OCI-LY1 (cell line): ENCODE results near the gene RAD51B.

Experiments used
- H2AFZ ChIP-seq: fragments of 200-600 bp; sonication (generic), shearing (Covaris generic); 2 replicates; pipeline ENCODE4 v1.6.0; 2014; ENCODE audit warnings: antibody characterized with exemption, mild to moderate bottlenecking, low read length
- H3F3A ChIP-seq: fragments of 200-600 bp; sonication (generic), shearing (Covaris generic); 2 replicates; pipeline ENCODE4 v1.6.0; 2014; ENCODE audit warnings: mild to moderate bottlenecking, antibody characterized with exemption, low read length, moderate library complexity; ENCODE audit not compliant: insufficient read depth
- H3K27ac ChIP-seq: fragments of 200-600 bp; sonication (generic); 2 replicates; pipeline ENCODE4 v1.5.1; 2014; ENCODE audit warnings: low read length, mixed run types, mild to moderate bottlenecking, low read depth; ENCODE audit not compliant: poor library complexity, severe bottlenecking
- H3K27me3 ChIP-seq: fragments of 200-600 bp; sonication (generic); 2 replicates; pipeline ENCODE4 v1.6.0; 2014; ENCODE audit warnings: antibody characterized with exemption, mild to moderate bottlenecking, low read length, moderate library complexity; ENCODE audit not compliant: insufficient read depth
- H3K36me3 ChIP-seq: fragments of 200-600 bp; sonication (generic); 2 replicates; pipeline ENCODE4 v1.6.1; 2014; ENCODE audit warnings: mild to moderate bottlenecking, antibody characterized with exemption, low read length, moderate library complexity, mixed read lengths; ENCODE audit not compliant: insufficient read depth
- H3K4me1 ChIP-seq: fragments of 200-600 bp; sonication (generic); 2 replicates; pipeline ENCODE4 v1.5.1; 2014; ENCODE audit warnings: mild to moderate bottlenecking, low read length, moderate library complexity; ENCODE audit not compliant: insufficient read depth, severe bottlenecking
- H3K4me2 ChIP-seq: fragments of 200-600 bp; sonication (generic), shearing (Covaris generic); 2 replicates; pipeline ENCODE4 v1.6.1; 2014; ENCODE audit warnings: low read length
- H3K4me3 ChIP-seq: fragments of 200-600 bp; sonication (generic); 2 replicates; pipeline ENCODE4 v1.5.1; 2014; ENCODE audit warnings: low read length, low read depth, mild to moderate bottlenecking, mixed read lengths; ENCODE audit not compliant: poor library complexity, severe bottlenecking
- H3K79me2 ChIP-seq: fragments of 200-600 bp; shearing (Covaris generic); 2 replicates; pipeline ENCODE4 v1.6.1; 2016; ENCODE audit warnings: mixed run types, low read length, mixed read lengths; ENCODE audit not compliant: insufficient read depth
- H3K9ac ChIP-seq: fragments of 200-600 bp; sonication (generic), shearing (Covaris generic); 2 replicates; pipeline ENCODE4 v1.6.1; 2014; ENCODE audit warnings: mild to moderate bottlenecking, low read length, mixed read lengths
- H3K9me2 ChIP-seq: fragments of 200-600 bp; sonication (generic), shearing (Covaris generic); 2 replicates; pipeline ENCODE4 v1.6.1; 2014; ENCODE audit warnings: low read depth, mild to moderate bottlenecking, low read length, mixed read lengths
- H3K9me3 ChIP-seq: fragments of 200-600 bp; shearing (Covaris generic); 2 replicates; pipeline ENCODE4 v1.6.1; 2014; ENCODE audit warnings: low read length, mixed read lengths
- H4K20me1 ChIP-seq: fragments of 200-600 bp; sonication (generic), shearing (Covaris generic); 2 replicates; pipeline ENCODE4 v1.6.0; 2016; ENCODE audit warnings: mild to moderate bottlenecking, low read length; ENCODE audit not compliant: insufficient read depth
- EZH2 ChIP-seq: fragments of 200-600 bp; sonication (generic), shearing (Covaris generic); IDR thresholded peaks from 2 replicates; pipeline ENCODE4 v1.8.0; 2017; ENCODE audit warnings: borderline replicate concordance, mixed run types, mild to moderate bottlenecking, antibody characterized with exemption, low read length, moderate library complexity, mixed read lengths
- TF ChIP-seq, protein P1 (sequence below): fragments of 200-600 bp; sonication (generic), shearing (Covaris generic); IDR thresholded peaks from 2 replicates; pipeline ENCODE4 v1.5.1; 2017; ENCODE audit warnings: mild to moderate bottlenecking, antibody characterized with exemption, low read length, moderate library complexity, mixed read lengths

The RAD51B gene

DNA sequence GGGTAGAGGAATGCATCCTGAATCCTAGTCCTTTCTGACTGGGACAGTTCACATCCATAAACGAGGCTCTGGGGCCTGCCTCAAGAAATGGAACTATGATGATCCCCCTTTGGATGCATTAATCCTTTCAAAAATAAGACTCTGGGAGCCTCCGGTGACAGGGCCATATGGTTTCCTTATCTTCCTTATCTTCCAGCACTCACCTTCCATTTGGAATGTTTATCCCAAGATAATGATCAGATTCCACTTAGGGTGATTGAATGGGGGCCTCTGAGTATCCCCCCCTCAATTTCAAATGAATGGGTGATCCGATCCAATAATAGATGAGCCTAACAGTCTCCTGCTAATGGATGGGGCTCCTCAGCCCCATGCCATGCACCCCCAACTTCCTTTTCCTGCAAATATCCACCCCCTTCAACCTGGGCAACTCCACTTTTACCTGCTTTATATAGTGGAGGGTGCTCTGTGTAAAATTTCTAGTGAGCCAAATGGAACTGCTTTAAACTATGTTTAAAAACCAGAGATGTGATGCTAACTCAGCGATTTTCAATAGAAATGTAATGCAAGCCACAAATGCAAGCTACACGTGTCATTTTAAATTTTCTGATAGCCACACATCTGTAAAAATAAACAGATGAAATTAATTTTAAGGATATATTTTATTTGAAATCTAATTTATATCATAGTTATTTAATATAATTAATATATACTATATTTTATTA is 815.5 kb downstream of the RAD51B start:
- H2AFZ ChIP-seq, result no peak overlapping the region
- H3K9ac ChIP-seq, result no peak overlapping the region
- TF ChIP-seq EZH2, result no peak
- TF ChIP-seq, protein P1, sequence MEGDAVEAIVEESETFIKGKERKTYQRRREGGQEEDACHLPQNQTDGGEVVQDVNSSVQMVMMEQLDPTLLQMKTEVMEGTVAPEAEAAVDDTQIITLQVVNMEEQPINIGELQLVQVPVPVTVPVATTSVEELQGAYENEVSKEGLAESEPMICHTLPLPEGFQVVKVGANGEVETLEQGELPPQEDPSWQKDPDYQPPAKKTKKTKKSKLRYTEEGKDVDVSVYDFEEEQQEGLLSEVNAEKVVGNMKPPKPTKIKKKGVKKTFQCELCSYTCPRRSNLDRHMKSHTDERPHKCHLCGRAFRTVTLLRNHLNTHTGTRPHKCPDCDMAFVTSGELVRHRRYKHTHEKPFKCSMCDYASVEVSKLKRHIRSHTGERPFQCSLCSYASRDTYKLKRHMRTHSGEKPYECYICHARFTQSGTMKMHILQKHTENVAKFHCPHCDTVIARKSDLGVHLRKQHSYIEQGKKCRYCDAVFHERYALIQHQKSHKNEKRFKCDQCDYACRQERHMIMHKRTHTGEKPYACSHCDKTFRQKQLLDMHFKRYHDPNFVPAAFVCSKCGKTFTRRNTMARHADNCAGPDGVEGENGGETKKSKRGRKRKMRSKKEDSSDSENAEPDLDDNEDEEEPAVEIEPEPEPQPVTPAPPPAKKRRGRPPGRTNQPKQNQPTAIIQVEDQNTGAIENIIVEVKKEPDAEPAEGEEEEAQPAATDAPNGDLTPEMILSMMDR, result no peak
- H3K4me2 ChIP-seq, result no peak overlapping the region
- H3K4me1 ChIP-seq, result peaks cover 8% of the 10 kb centered on the region
- H3K79me2 ChIP-seq, result no peaks in the 10 kb centered on the region
- no peaks in the 10 kb centered on the region for H3F3A ChIP-seq
- no peak overlapping the region for H3K27ac ChIP-seq
- H3K4me3 ChIP-seq, result no peak overlapping the region
- no peaks in the 10 kb centered on the region for H4K20me1 ChIP-seq
- no peaks in the 10 kb centered on the region for H3K9me3 ChIP-seq
- H3K36me3 ChIP-seq, result no peaks in the 10 kb centered on the region
- H3K27me3 ChIP-seq, result no peaks in the 10 kb centered on the region
- no peaks in the 10 kb centered on the region for H3K9me2 ChIP-seq

DNA sequence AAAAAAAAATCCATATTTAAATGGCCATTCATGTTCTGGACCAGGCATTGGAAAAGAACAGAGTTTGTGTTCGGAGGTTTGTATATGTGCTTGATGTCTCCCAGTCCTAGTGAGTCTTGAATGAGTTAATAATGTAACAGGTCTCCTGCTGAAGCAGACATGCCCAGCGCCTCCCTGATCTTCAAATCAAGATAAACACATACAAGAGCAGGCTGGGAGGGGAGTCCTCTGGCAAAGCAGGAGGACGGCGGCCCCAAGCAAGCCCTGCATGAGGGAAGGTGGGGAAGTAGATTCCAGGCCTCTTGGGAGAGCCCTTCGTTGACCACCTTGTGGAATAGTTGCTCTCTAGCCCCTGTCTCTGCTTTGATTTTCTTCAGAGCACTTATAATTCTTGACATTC is 817.0 kb downstream of the RAD51B start:
- Histone ChIP-seq H3K9me2 (no peaks in the 10 kb centered on the region), H3K4me1 (peaks cover 8% of the 10 kb centered on the region), H3K9ac (no peak overlapping the region), H4K20me1 (no peaks in the 10 kb centered on the region), H3K27me3 (no peaks in the 10 kb centered on the region), H2AFZ (no peak overlapping the region), H3K4me3 (no peak overlapping the region), H3K79me2 (no peaks in the 10 kb centered on the region), H3K36me3 (no peaks in the 10 kb centered on the region), H3F3A (no peaks in the 10 kb centered on the region), H3K4me2 (no peak overlapping the region), H3K9me3 (no peaks in the 10 kb centered on the region; the same call in 1 of the 2 replicates), H3K27ac (no peak overlapping the region)
- no peak for TF ChIP-seq EZH2

DNA sequence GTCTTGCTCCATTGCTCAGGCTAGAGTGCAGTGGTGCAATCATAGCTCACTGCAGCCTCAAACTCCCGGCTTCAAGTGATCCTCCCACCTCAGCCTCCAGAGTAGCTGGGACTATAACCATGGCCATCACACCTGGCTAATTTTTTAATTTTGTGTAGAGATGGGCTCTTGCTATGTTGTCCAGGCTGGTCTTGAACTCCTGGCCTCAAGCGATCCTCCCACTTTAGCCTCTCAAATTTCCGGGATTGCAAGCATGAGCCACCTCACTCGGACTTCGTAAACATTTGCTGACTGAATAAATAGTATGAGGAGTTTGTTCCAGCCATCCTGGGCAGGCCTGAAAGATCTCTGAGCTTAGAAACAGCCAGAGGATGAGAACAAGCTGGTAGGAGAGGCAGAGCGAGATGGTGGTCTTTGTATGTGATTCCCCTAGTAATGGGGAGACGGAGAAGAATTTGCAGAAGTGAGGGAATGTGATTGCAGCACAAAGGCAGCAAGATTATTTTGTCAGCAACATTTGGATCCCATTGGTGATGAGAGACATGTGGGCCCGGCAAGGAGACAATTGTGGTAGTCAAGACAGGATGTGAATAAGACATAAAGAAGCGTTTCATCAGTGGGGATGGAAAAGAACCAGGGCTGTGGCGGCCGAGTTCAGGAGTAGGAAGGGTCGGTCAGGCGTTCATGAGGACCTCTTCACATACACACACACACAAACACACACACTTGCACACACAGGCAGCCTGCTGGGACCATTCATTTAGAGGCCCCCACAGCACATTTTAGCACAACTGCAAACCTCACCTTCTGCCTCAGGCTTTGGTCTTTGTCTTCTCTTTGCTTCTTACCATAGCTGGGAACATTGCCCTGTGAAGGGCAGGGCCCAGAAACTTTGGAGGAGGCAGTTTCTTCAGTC is 817.8 kb downstream of the RAD51B start:
- H2AFZ ChIP-seq, result no peak overlapping the region
- no peaks in the 10 kb centered on the region for H3K79me2 ChIP-seq
- H3K4me2 ChIP-seq, result no peak overlapping the region
- no peak overlapping the region for H3K9ac ChIP-seq
- H3K27ac ChIP-seq, result no peak overlapping the region
- H3F3A ChIP-seq, result no peaks in the 10 kb centered on the region
- no peak for TF ChIP-seq EZH2
- TF ChIP-seq, protein P1, result no peak
- no peak overlapping the region for H3K4me3 ChIP-seq
- no peaks in the 10 kb centered on the region; the same call in 1 of the 2 replicates for H3K9me3 ChIP-seq
- H3K27me3 ChIP-seq, result no peaks in the 10 kb centered on the region; the same call in 1 of the 2 replicates
- H3K36me3 ChIP-seq, result no peaks in the 10 kb centered on the region
- no peaks in the 10 kb centered on the region for H4K20me1 ChIP-seq
- H3K9me2 ChIP-seq, result no peaks in the 10 kb centered on the region
- H3K4me1 ChIP-seq, result peaks cover 8% of the 10 kb centered on the region
